ENCODE measurements around the gene KY. TPM values are rescaled to one million over a fixed set of nuclear protein-coding genes. Genes with fewer than 3 reads are reported as not detected.
A peak's percentile ranks its signal among the peaks of the same experiment; 100 is the strongest.

The KY gene
- total RNA-seq, 6 experiments from 2014 or later: 0.11 to 0.16 TPM; not detected in 4

GRCh38 chr3:134663721-134664456 is 13.1 kb upstream of the KY start:
- H3K27me3 Mint-ChIP-seq (ENCODE audit: insufficient read depth): peaks cover 13% of the 10 kb centered on the region
- DNase-seq: peak; percentile 33
- peaks cover 35% of the 10 kb centered on the region for H3K4me1 Mint-ChIP-seq (ENCODE audit: low read depth)
- H3K27ac Mint-ChIP-seq: no peak overlapping the region
- no peak overlapping the region for H3K4me3 Mint-ChIP-seq
- H3K36me3 Mint-ChIP-seq (ENCODE audit: low read depth): no peaks in the 10 kb centered on the region
- no peak for TF ChIP-seq CTCF (IDR thresholded peaks at IDR 0.05)
- H3K9me3 Mint-ChIP-seq: no peaks in the 10 kb centered on the region

- no peaks in the 10 kb centered on the region for H3K9me3 Mint-ChIP-seq
- peaks cover 20% of the 10 kb centered on the region for H3K4me1 Mint-ChIP-seq (ENCODE audit: low read depth)
- DNase-seq: no peak
- peaks cover 22% of the 10 kb centered on the region for H3K27me3 Mint-ChIP-seq (ENCODE audit: insufficient read depth)
- no peak overlapping the region for H3K4me3 Mint-ChIP-seq
- H3K27ac Mint-ChIP-seq: no peak overlapping the region
- no peak for TF ChIP-seq CTCF (IDR thresholded peaks at IDR 0.05)
- H3K36me3 Mint-ChIP-seq (ENCODE audit: low read depth): no peaks in the 10 kb centered on the region
These were observed 9.2 kb upstream of the KY start for GRCh38 chr3:134660046-134660441.

- TF ChIP-seq CTCF (IDR thresholded peaks at IDR 0.05): no peak
- Mint-ChIP-seq H3K4me3 (no peak overlapping the region), H3K27ac (no peak overlapping the region), H3K9me3 (no peaks in the 10 kb centered on the region), H3K36me3 (ENCODE audit: low read depth) (no peaks in the 10 kb centered on the region), H3K4me1 (ENCODE audit: low read depth) (peaks cover 20% of the 10 kb centered on the region), H3K27me3 (ENCODE audit: insufficient read depth) (peaks cover 22% of the 10 kb centered on the region)
- DNase-seq: no peak
These were observed 8.7 kb upstream of the KY start for GRCh38 chr3:134659391-134660045.

GRCh38 chr3:134658555-134658954 is 7.7 kb upstream of the KY start:
- Mint-ChIP-seq H3K27me3 (ENCODE audit: insufficient read depth) (peaks cover 24% of the 10 kb centered on the region), H3K4me1 (ENCODE audit: low read depth) (peaks cover 10% of the 10 kb centered on the region), H3K4me3 (no peak overlapping the region), H3K36me3 (ENCODE audit: low read depth) (no peaks in the 10 kb centered on the region), H3K9me3 (no peaks in the 10 kb centered on the region), H3K27ac (no peak overlapping the region)
- no peak for TF ChIP-seq CTCF (IDR thresholded peaks at IDR 0.05)
- no peak for DNase-seq

GRCh38 chr3:134656211-134656800 is 5.5 kb upstream of the KY start:
- Mint-ChIP-seq H3K27ac (no peak overlapping the region), H3K9me3 (no peaks in the 10 kb centered on the region), H3K4me1 (ENCODE audit: low read depth) (peaks cover 20% of the 10 kb centered on the region), H3K36me3 (ENCODE audit: low read depth) (no peaks in the 10 kb centered on the region), H3K4me3 (no peak overlapping the region), H3K27me3 (ENCODE audit: insufficient read depth) (peaks cover 25% of the 10 kb centered on the region)
- TF ChIP-seq CTCF (IDR thresholded peaks at IDR 0.05): no peak
- DNase-seq: no peak
